Left lung (tissue), 10 donors: ENCODE measurements around the gene TWIST2. TPM values are rescaled to one million over a fixed set of nuclear protein-coding genes. Genes with fewer than 3 reads are reported as not detected.

Experiments used
- ATAC-seq: fragments of 200-7000 bp; cut with Tn5 transposase; one replicate; pipeline ENCODE4 v1.9.1; 2020; ENCODE audit warnings: moderate library complexity
- DNase-seq, 4 donors: peaks; one replicate each; pipeline ENCODE4 v3.0.0-alpha.2; 2013 to 2020
- H3K27ac ChIP-seq, 2 donors: fragments of 200-600 bp; sonication (generic) in 1 of 2; one replicate each; pipeline versions ENCODE4 v1.5.0 to v1.8.0; 2020 to 2021
- H3K27me3 ChIP-seq, 2 donors: fragments of 200-600 bp; sonication (generic) in 1 of 2; one replicate each; pipeline versions ENCODE4 v1.5.0 to v1.8.0; 2020 to 2021
- H3K36me3 ChIP-seq, 2 donors: fragments of 200-600 bp; sonication (generic) in 1 of 2; one replicate each; pipeline versions ENCODE4 v1.5.0 to v1.8.0; 2020 to 2021
- H3K4me1 ChIP-seq, 2 donors: fragments of 200-600 bp; one replicate each; pipeline ENCODE4 v1.8.0; 2021
- H3K4me3 ChIP-seq, 2 donors: fragments of 200-600 bp; sonication (generic) in 1 of 2; one replicate each; pipeline versions ENCODE4 v1.5.0 to v1.8.0; 2020 to 2021; ENCODE audit warnings: mild to moderate bottlenecking in 1 of 2
- H3K9me3 ChIP-seq, 2 donors: fragments of 200-600 bp; sonication (generic) in 1 of 2; one replicate each; pipeline versions ENCODE4 v1.5.0 to v1.8.0; 2020 to 2021
- CTCF ChIP-seq, 2 donors: fragments of 200-600 bp; sonication (generic) in 1 of 2; IDR thresholded peaks; one replicate each; pipeline versions ENCODE4 v1.5.0 to v1.8.0; 2021; ENCODE audit warnings: antibody characterized with exemption in 2 of 2
- intact Hi-C, 2 donors: fragments of 100-400 bp; cut with DNase I; formaldehyde crosslinking; loops; one replicate each; pipeline versions ENCODE4 v1.11.2 to v1.14.2; 2022
- polyA plus RNA-seq, 6 donors: library from polyadenylated mRNA; unstranded; fragments of 120-200 nt; gene quantifications; one replicate each; pipeline ENCODE4 v1.2.1, GENCODE V29; 2013; ENCODE audit not compliant: insufficient read length in 6 of 6
- total RNA-seq, 2 donors: library from RNA; stranded (reverse); fragmentation: NEBNext Ultra II Directional; extraction: Animal tissue kit (Norgen Biotek cat#: 25700); gene quantifications; one replicate each; pipeline ENCODE4 v1.2.1, GENCODE V29; 2021
- donor health status: DM: no; HTN: yes; CAD: no.
- donor health status: DM: no; HTN: no; CAD: no.

The TWIST2 gene
- total and polyA plus RNA-seq, 8 donors, result 4.0 to 12.8 (median 5.3) TPM

DNA sequence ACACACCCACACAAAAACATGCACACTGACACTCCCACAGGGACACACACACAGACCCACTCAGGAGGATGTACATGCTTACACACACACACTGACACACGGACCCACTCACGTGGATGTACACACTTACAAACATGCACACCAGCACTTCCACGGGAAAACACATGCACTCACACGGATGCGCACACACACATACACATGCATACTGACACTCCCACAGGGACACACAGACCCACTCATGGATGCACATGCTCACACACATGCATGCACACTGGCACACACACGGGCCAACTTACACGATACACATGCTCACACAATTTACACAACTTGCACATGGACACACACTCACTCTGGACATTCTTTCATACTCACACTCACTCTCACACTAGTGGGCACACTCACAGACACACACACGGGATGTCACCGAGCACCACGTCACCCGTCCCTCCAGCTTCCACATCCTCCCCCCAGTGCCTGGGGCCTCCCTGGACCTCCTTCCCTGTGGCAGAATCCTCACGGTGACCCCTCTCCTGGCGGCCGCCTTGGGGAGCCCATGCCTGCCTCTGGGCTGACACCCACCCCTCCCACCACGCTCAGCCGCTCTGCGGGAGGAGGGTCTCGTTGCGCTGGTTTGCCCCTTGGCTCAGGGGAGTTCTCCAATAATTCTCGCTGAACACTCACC, 58.5 kb downstream of the TWIST2 start:
- Histone ChIP-seq H3K4me3 (no peak overlapping the region), H3K27ac (no peak overlapping the region), H3K27me3 (peaks cover 0 to 4% of the 10 kb centered on the region in 2 donors), H3K4me1 (no peaks in the 10 kb centered on the region), H3K36me3 (no peaks in the 10 kb centered on the region), H3K9me3 (no peaks in the 10 kb centered on the region)
- intact Hi-C loops, result no loop called here
- TF ChIP-seq CTCF (IDR thresholded peaks at IDR 0.05), result no peak
- ATAC-seq, result no peak
- peak in 2 of 4 donors; percentile 19 to 58 for DNase-seq

DNA sequence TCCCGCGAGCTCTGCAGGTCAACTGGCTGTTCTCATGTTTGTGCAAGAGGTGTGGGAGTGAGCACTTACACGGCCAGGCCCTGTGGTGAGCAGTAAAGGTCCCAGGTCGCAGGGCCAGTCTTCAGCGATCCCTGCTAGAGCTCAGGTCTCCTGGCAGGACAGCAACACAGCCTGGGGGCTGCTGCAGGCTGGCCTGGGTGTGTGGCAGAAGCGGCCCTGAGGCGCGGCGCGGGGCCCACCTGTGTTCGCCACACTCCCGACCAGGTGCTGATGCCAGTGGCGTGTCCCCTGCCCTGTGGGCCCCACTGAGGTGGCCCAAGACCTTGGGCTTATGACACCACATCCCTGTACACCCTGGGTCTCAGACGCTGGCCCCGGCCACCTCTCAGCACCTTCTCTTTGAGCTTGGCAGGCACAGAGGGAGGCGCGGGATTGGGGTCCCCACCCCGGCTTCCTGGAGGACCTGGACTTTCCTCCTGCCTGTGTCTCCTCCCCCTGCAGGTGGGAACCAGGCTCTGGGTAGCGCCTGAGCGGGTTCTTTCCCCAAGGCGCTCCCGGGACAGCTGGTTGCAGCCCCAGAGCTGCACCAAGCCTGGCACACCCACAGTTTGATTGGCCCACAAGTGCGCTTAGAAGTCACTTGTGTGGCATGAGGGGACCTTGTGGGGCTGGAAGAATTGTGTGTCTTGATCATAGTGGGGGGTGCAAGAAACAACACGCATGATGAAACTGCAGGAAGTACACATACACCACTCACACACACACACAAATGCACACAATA, 59.2 kb downstream of the TWIST2 start:
- no peaks in the 10 kb centered on the region for H3K9me3 ChIP-seq
- peak in 2 of 4 donors; percentile 14 to 68 for DNase-seq
- no peaks in the 10 kb centered on the region for H3K4me1 ChIP-seq
- TF ChIP-seq CTCF (IDR thresholded peaks at IDR 0.05), result no peak
- H3K4me3 ChIP-seq, result no peak overlapping the region
- no peak overlapping the region for H3K27ac ChIP-seq
- H3K36me3 ChIP-seq, result no peaks in the 10 kb centered on the region
- peaks cover 0 to 4% of the 10 kb centered on the region in 2 donors for H3K27me3 ChIP-seq
- ATAC-seq, result no peak
- intact Hi-C loops, result no loop called here

GRCh38 chr2:238907717-238908173, 59.9 kb downstream of the TWIST2 start:
- ATAC-seq, result no peak
- no peaks in the 10 kb centered on the region for H3K9me3 ChIP-seq
- H3K4me1 ChIP-seq, result no peaks in the 10 kb centered on the region
- no peak for DNase-seq
- peaks cover 0 to 4% of the 10 kb centered on the region in 2 donors for H3K27me3 ChIP-seq
- H3K4me3 ChIP-seq, result no peak overlapping the region
- H3K36me3 ChIP-seq, result no peaks in the 10 kb centered on the region
- no peak overlapping the region for H3K27ac ChIP-seq
- no peak for TF ChIP-seq CTCF (IDR thresholded peaks at IDR 0.05)
- intact Hi-C loops, result no loop called here

DNA sequence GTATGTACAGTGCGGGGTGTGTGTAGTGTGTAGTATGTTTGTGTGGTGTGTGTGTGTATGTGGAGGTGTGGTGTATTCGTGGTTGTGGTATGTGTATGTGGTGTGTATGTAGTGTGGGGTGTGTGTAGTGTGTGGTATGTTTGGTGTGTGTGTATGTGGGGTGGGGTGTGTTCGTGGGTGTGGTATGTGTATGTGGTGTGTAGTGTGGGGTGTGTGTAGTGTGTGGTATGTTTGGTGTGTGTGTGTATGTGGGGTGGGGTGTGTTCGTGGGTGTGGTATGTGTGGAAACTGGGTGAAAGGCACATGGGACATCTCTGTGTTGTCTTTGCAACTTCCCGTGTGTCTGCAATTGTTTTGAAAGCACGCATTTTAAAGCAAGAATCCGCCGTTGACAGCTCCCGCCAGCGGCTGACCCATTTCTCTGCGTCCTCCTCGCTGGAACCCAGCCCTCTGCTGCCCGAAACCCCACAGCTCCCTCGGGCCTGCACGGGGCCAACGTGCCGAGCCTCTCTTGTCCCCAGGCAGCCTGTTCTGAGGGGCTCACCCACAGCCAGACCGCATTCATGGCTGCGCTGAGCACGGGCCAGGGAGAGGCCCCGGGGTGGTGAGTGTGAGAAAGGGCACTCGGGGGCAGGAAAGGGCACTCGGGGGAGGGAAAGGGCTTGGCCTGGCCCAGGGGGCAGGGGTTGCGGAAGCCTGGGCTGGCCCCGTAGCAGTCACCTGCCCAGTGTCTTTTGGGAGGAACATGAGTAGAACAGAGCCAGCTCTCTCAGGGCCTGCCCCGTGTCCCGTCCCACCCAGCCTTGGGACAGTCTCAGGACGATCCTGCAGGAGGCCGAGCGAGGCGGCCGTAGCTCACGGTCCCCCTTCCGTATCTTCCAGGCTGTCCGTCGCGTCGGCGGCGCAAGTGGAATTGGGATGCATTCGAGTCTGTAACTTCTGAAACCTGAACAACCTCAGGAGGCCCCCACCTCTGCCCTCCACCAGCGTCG, 61.4 kb downstream of the TWIST2 start:
- peak; percentile 33 for ATAC-seq
- Histone ChIP-seq H3K27ac (no peak overlapping the region), H3K4me3 (no peak overlapping the region)

More for the DNA sequence above, 61.4 kb downstream of the TWIST2 start:
- TF ChIP-seq CTCF (IDR thresholded peaks at IDR 0.05), result no peak
- Histone ChIP-seq H3K27me3 (peaks cover 0 to 4% of the 10 kb centered on the region in 2 donors), H3K9me3 (no peaks in the 10 kb centered on the region), H3K36me3 (no peaks in the 10 kb centered on the region), H3K4me1 (no peaks in the 10 kb centered on the region)
- intact Hi-C loops, result no loop called here
- peak; percentile 27 to 71 (median 28) for DNase-seq
